RWPE1 (cell line): Measurements from ENCODE around the gene JUN.

Experiments
- CTCF ChIA-PET: fragments of 350-600 bp; sonication (Branson Sonifier 250); formaldehyde crosslinking; extraction: SDS; loops from one replicate; lab custom pipeline; 2021; lab: Yijun Ruan, JAX
- POLR2A ChIA-PET: fragments of 400-600 bp; formaldehyde crosslinking; extraction: SDS; loops from one replicate; lab custom pipeline; 2020; ENCODE audit warnings: antibody characterized with exemption; ENCODE audit not compliant: low non-redundant PET; lab: Yijun Ruan, JAX
- DNase-seq: peaks from one replicate; pipeline ENCODE4 v3.0.0; 2012; ENCODE audit warnings: low spot score
- H3K27ac ChIP-seq: fragments of 450-650 bp; 2 replicates; pipeline ENCODE4 v1.5.1; 2017
- CTCF ChIP-seq: fragments of 450-650 bp; conservative IDR thresholded peaks from 2 replicates; pipeline ENCODE4 v1.5.1; 2017; ENCODE audit warnings: low read depth, mild to moderate bottlenecking

The JUN gene

GRCh38 chr1:58786184-58786926, 2.5 kb upstream of the JUN start:
- peak overlapping the region; percentile 95; the same call in 1 of the 2 replicates for H3K27ac ChIP-seq
- no peak for TF ChIP-seq CTCF
- ChIA-PET CTCF (interaction anchor here (0.6 to 0.7 kb wide), 2 partner anchors 13 to 186 kb away, joined by 3 read pairs; no protein-coding TSS in a partner anchor), POLR2A (no interaction called here)
- no peak for DNase-seq

GRCh38 chr1:58785442-58786058, 1.7 kb upstream of the JUN start:
- ChIA-PET CTCF (interaction anchor here (0.5 to 1.0 kb wide), 15 partner anchors 12 to 974 kb away, joined by 3 to 9 read pairs (median 3); no protein-coding TSS in a partner anchor), POLR2A (no interaction called here)
- H3K27ac ChIP-seq, result peak overlapping the region; percentile 95
- peak; percentile 31 for TF ChIP-seq CTCF
- DNase-seq, result peak; percentile 81

- POLR2A ChIA-PET, result interaction anchor here (0.9 to 1.4 kb wide), 2 partner anchors 27 to 29 kb away, joined by 3 to 4 read pairs; no protein-coding TSS in a partner anchor
- CTCF ChIA-PET, result interaction anchor here (0.5 to 1.0 kb wide), 13 partner anchors 13 to 974 kb away, joined by 3 to 9 read pairs (median 3); no protein-coding TSS in a partner anchor
Measured at GRCh38 chr1:58784758-58785441, 1.1 kb upstream of the JUN start.

GRCh38 chr1:58783090-58783992, 506 bp downstream of the JUN start:
- no peak for TF ChIP-seq CTCF
- DNase-seq, result no peak
- CTCF ChIA-PET, result interaction anchor here (0.8 kb wide), 1 partner anchor 150 kb away, joined by 3 read pairs; no protein-coding TSS in a partner anchor
- H3K27ac ChIP-seq, result peak overlapping the region; percentile 95
- POLR2A ChIA-PET, result interaction anchor here (0.6 to 1.4 kb wide), 8 partner anchors 31 to 566 kb away, joined by 3 to 5 read pairs (median 4); no protein-coding TSS in a partner anchor

More at GRCh38 chr1:58784758-58785441, 1.1 kb upstream of the JUN start:
- peak; percentile 83 for DNase-seq
- peak; percentile 76 for TF ChIP-seq CTCF
- H3K27ac ChIP-seq, result peak overlapping the region; percentile 95

DNA sequence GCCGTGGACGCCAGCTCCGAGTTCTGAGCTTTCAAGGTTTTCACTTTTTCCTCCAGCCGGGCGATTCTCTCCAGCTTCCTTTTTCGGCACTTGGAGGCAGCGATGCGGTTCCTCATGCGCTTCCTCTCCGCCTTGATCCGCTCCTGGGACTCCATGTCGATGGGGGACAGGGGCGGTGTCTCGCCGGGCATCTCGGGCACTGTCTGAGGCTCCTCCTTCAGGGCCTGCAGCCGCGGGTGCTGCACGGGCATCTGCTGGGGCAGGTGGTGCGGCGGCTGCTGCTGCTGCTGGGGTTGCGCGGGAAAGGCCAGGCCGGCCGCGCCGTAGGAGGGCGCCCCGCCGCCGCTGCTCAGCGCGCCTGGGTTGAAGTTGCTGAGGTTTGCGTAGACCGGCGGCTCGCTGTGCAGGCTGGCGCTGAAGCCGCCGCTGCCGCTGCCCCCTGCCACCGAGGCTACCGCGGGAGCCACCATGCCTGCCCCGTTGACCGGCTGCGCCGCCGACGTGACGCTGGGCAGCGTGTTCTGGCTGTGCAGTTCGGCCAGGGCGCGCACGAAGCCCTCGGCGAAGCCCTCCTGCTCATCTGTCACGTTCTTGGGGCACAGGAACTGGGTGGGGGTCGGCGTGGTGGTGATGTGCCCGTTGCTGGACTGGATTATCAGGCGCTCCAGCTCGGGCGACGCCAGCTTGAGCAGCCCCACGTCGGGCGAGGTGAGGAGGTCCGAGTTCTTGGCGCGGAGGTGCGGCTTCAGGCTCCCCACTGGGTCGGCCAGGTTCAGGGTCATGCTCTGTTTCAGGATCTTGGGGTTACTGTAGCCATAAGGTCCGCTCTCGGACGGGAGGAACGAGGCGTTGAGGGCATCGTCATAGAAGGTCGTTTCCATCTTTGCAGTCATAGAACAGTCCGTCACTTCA, 1.4 kb downstream of the JUN start:
- POLR2A ChIA-PET, result no interaction called here
- no peak for DNase-seq

More for the DNA sequence above, 1.4 kb downstream of the JUN start:
- peak overlapping the region; percentile 95 for H3K27ac ChIP-seq
- peak; percentile 33; the same call in 1 of the 2 replicates for TF ChIP-seq CTCF
- CTCF ChIA-PET, result interaction anchor here (0.7 kb wide), 1 partner anchor 966 kb away, joined by 3 read pairs; no protein-coding TSS in a partner anchor
